Measurements from ENCODE around the gene KIF26A. TPM values are rescaled to one million over a fixed set of nuclear protein-coding genes. Genes with fewer than 3 reads are reported as not detected.

The KIF26A gene
- polyA plus RNA-seq, 1 donor from 2014 or later, result 11.2 TPM

Small RNAs within 50 kb of the gene (small RNA-seq; reads per million reads assigned to genes)
- 9.9 to 17.6 (median 17.4) reads per million in 3 experiments for gene MIR203A

Other genes with a start within 250 kb of the KIF26A start
- 15.9 and 25.6 TPM in 2 replicates for gene TDRD9, start 210.1 kb upstream of the KIF26A start, polyA plus RNA-seq
- gene RD3L, start 196.1 kb upstream of the KIF26A start, polyA plus RNA-seq, result 0.28 and 0.69 TPM in 2 replicates
- 0.16 and 1.4 TPM in 2 replicates for gene ASPG, start 52.9 kb upstream of the KIF26A start, polyA plus RNA-seq